Omental fat pad (tissue), 4 donors: ENCODE data around the gene TACR2. TPM values are rescaled to one million over a fixed set of nuclear protein-coding genes. Genes with fewer than 3 reads are reported as not detected.

Experiments
- ATAC-seq: fragments of 150-250 bp; one replicate; pipeline ENCODE4 v1.9.1; 2016; ENCODE audit warnings: mild to moderate bottlenecking, moderate library complexity; ENCODE audit not compliant: low FRiP score
- DNase-seq: peaks from one replicate; pipeline ENCODE4 v3.0.0-alpha.2; 2019; ENCODE audit warnings: low spot score
- total RNA-seq, 4 donors: library from RNA; depleted of rRNA; stranded (reverse); fragments of >200 nt; gene quantifications; one replicate each; pipeline ENCODE4 v1.1.0, GENCODE V29; 2016
- TF ChIP-seq, protein P1 (sequence below), 3 donors: fragments of 450-650 bp; IDR thresholded peaks; one replicate each; pipeline ENCODE4 v1.5.1; 2016 to 2017; ENCODE audit warnings: antibody characterized with exemption in 3 of 3, mild to moderate bottlenecking in 3 of 3, moderate library complexity in 2 of 3

The TACR2 gene
- total RNA-seq, 4 donors from 2014 or later = 0.44 to 0.96 (median 0.74) TPM; not detected in 1

GRCh38 chr10:69394020-69394419 is 22.7 kb downstream of the TACR2 start:
- DNase-seq = no peak
- no peak for ATAC-seq
- TF ChIP-seq, protein P1, sequence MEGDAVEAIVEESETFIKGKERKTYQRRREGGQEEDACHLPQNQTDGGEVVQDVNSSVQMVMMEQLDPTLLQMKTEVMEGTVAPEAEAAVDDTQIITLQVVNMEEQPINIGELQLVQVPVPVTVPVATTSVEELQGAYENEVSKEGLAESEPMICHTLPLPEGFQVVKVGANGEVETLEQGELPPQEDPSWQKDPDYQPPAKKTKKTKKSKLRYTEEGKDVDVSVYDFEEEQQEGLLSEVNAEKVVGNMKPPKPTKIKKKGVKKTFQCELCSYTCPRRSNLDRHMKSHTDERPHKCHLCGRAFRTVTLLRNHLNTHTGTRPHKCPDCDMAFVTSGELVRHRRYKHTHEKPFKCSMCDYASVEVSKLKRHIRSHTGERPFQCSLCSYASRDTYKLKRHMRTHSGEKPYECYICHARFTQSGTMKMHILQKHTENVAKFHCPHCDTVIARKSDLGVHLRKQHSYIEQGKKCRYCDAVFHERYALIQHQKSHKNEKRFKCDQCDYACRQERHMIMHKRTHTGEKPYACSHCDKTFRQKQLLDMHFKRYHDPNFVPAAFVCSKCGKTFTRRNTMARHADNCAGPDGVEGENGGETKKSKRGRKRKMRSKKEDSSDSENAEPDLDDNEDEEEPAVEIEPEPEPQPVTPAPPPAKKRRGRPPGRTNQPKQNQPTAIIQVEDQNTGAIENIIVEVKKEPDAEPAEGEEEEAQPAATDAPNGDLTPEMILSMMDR (IDR thresholded peaks at IDR 0.05) = no peak

GRCh38 chr10:69392481-69393000 is 24.2 kb downstream of the TACR2 start:
- TF ChIP-seq, protein P1 (IDR thresholded peaks at IDR 0.05) = peak in 2 of 3 donors; percentile 81 to 85
- peak; percentile 68 for DNase-seq
- peak; percentile 83 for ATAC-seq

DNA sequence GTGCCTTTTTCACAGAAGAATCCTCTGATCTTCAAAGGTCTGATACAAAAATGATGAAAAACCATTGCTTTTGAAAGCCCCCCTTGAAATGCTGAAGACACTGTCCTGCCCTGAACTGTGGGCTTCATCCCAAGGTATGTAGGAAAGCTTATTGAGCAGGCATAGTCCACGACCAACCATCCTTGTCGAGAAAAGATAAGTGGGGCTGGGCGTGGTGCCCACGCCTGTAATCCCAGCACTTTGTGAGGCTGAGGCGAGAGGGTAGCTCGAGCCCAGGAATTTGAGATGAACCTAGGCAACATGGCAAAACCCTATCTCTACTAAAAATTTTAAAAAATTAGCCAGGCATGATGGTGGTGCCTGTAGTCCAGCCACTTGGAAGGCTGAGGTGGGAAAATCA is 25.6 kb downstream of the TACR2 start:
- ATAC-seq = no peak
- no peak for DNase-seq
- TF ChIP-seq, protein P1 (IDR thresholded peaks at IDR 0.05) = no peak

GRCh38 chr10:69389827-69390490 is 26.8 kb downstream of the TACR2 start:
- DNase-seq (no peak), ATAC-seq (peak; percentile 38)
- TF ChIP-seq, protein P1 (IDR thresholded peaks at IDR 0.05) = no peak

- DNase-seq (no peak), ATAC-seq (no peak)
- TF ChIP-seq, protein P1 (IDR thresholded peaks at IDR 0.05) = no peak
Measured at GRCh38 chr10:69388488-69388887, 28.2 kb downstream of the TACR2 start.

DNA sequence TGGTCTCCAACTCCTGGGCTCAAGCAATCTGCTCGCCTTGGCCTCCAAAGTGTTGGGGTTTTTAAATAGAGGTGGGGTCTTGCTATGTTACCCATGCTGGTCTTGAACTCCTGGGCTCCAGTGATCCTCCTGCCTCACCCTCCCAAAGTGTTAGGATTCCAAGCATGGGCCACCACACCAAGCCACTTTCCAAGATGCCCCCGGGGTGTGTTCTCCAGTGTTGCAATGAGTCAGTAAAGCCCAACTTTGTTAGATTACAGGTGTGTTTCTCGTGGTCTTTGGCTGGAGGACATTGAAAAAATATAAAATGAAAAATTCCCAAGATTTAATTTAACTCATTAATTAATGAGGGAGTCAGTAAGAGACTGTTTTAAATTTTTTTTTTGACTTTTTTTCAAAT is 29.2 kb downstream of the TACR2 start:
- TF ChIP-seq, protein P1 (IDR thresholded peaks at IDR 0.05) = no peak
- DNase-seq (no peak), ATAC-seq (no peak)
